Fibroblast of villous mesenchyme (primary cell): ENCODE results near the gene TRIM34. TPM values are rescaled to one million over a fixed set of nuclear protein-coding genes. Genes with fewer than 3 reads are reported as not detected.
A peak's percentile ranks its signal among the peaks of the same experiment; 100 is the strongest.

ENCODE experiments used
- DNase-seq: peaks from one replicate; pipeline ENCODE4 v3.0.0-alpha.2; 2010; ENCODE audit warnings: low read depth
- H3K4me3 ChIP-seq: 2 replicates; pipeline ENCODE4 v1.5.1; 2011; ENCODE audit warnings: low read depth, mild to moderate bottlenecking, low read length
- total RNA-seq: library from RNA; depleted of rRNA; stranded (reverse); fragments of >200 nt; gene quantifications from 2 replicates; pipeline ENCODE4 v1.2.3, GENCODE V29; 2012
- TF ChIP-seq, protein P1 (sequence below): IDR thresholded peaks from 2 replicates; pipeline ENCODE4 v1.5.1; 2012; ENCODE audit warnings: low read depth, mild to moderate bottlenecking, low read length; ENCODE audit not compliant: insufficient read depth

The TRIM34 gene
- total RNA-seq, 1 donor: 10.4 TPM

DNA sequence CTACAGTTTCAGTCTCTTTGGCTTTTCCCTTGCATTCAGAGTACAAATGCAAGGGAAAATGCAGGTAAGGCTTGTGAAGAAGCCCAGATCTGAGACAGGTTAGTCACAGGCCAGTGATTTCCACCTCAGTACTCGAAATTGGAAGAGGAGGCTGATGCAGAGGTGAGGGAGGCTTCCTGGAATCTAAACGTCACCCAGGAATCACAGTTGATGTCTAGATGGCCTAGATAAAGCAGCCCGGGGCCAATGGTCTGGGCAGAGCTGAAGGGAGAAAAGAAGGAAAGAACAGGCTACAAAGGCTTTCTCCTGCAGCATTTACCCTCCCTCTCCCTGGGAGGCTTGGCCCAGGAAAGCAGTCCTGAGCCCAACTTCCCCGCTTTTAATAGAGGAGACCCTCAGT, 19.9 kb upstream of the TRIM34 start:
- TF ChIP-seq, protein P1, sequence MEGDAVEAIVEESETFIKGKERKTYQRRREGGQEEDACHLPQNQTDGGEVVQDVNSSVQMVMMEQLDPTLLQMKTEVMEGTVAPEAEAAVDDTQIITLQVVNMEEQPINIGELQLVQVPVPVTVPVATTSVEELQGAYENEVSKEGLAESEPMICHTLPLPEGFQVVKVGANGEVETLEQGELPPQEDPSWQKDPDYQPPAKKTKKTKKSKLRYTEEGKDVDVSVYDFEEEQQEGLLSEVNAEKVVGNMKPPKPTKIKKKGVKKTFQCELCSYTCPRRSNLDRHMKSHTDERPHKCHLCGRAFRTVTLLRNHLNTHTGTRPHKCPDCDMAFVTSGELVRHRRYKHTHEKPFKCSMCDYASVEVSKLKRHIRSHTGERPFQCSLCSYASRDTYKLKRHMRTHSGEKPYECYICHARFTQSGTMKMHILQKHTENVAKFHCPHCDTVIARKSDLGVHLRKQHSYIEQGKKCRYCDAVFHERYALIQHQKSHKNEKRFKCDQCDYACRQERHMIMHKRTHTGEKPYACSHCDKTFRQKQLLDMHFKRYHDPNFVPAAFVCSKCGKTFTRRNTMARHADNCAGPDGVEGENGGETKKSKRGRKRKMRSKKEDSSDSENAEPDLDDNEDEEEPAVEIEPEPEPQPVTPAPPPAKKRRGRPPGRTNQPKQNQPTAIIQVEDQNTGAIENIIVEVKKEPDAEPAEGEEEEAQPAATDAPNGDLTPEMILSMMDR: no peak
- H3K4me3 ChIP-seq: no peak overlapping the region
- no peak for DNase-seq

DNA sequence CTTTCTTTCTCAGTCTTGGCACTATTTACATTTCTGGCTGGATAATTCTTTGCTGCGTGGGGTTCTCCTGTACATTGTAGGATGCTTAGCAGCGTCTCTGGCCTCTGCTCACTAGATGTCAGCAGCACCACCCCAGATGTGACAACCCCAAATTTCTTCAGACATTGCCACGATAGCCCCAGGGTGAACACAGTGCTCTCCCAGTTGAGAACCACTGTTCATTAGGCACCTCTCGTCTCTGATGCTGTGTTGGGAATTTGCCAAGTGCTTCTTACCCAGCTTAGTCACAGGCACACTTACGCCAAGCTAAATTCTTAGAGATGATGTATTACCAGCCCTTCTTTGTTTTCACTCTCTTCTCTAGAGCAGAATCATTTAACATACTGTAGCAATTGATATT, 19.0 kb upstream of the TRIM34 start:
- peak; percentile 56 for DNase-seq
- no peak overlapping the region for H3K4me3 ChIP-seq
- TF ChIP-seq, protein P1: no peak

DNA sequence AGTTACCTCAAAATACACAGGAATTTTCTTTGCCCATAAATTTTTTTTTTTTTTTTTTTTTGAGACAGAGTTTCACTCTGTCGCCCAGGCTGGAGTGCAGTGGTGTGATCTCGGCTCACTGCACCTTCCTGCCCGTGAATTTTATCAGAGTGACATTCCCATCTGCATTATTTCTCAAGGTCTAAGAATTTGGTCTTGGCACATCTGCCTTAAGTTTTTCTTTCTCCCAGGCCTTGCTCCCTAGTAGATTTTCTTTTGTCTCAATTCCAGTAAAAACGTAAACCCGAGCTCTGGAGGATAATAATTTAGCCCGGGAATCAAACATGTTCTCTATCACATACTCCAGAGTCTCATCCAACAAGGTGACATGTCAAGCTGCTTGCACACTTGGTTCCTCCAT, 16.0 kb upstream of the TRIM34 start:
- DNase-seq: no peak
- no peak overlapping the region for H3K4me3 ChIP-seq
- TF ChIP-seq, protein P1: no peak

- TF ChIP-seq, protein P1: no peak
- no peak overlapping the region for H3K4me3 ChIP-seq
- DNase-seq: no peak
These were observed 14.4 kb upstream of the TRIM34 start for GRCh38 chr11:5610446-5610845.

GRCh38 chr11:5611627-5612026, 13.2 kb upstream of the TRIM34 start:
- no peak for DNase-seq
- TF ChIP-seq, protein P1: no peak

GRCh38 chr11:5618807-5619206, 6.0 kb upstream of the TRIM34 start:
- DNase-seq: peak; percentile 21
- H3K4me3 ChIP-seq: no peak overlapping the region
- TF ChIP-seq, protein P1: no peak

More at GRCh38 chr11:5611627-5612026, 13.2 kb upstream of the TRIM34 start:
- no peak overlapping the region for H3K4me3 ChIP-seq
